Gastrocnemius medialis (tissue), 4 donors: ENCODE results near the gene SMYD1.

Experiments
- CTCF ChIP-seq, 5 experiments: fragments of 450-650 bp in 3 of 5; fragments of 200-600 bp in 2 of 5; sonication (generic) in 2 of 5; IDR thresholded peaks in 4 of 5; conservative IDR thresholded peaks in 1 of 5; 1 replicate in 4 of 5; 2 replicates in 1 of 5; pipeline ENCODE4 v1.5.1; 2016 to 2019; ENCODE audit warnings: antibody characterized with exemption in 5 of 5, mild to moderate bottlenecking in 3 of 5, moderate library complexity in 3 of 5
- POLR2A ChIP-seq, 2 donors: fragments of 450-650 bp; IDR thresholded peaks; one replicate each; pipeline ENCODE4 v1.6.1; 2017; ENCODE audit warnings: antibody characterized with exemption in 2 of 2, mild to moderate bottlenecking in 2 of 2, moderate library complexity in 2 of 2

- no peak for TF ChIP-seq CTCF (IDR thresholded peaks at IDR 0.05 in 4 of 5, conservative IDR thresholded peaks at IDR 0.05 in 1 of 5)
- no peak for TF ChIP-seq POLR2A (IDR thresholded peaks at IDR 0.05)
Measured at GRCh38 chr2:88133875-88134274, 66.2 kb downstream of the SMYD1 start.
